ENCODE data around the gene SSBP3. TPM values are rescaled to one million over a fixed set of nuclear protein-coding genes. Genes with fewer than 3 reads are reported as not detected.

SSBP3 gene
- total RNA-seq, 1 experiment from 2014 or later: 115 TPM

DNA sequence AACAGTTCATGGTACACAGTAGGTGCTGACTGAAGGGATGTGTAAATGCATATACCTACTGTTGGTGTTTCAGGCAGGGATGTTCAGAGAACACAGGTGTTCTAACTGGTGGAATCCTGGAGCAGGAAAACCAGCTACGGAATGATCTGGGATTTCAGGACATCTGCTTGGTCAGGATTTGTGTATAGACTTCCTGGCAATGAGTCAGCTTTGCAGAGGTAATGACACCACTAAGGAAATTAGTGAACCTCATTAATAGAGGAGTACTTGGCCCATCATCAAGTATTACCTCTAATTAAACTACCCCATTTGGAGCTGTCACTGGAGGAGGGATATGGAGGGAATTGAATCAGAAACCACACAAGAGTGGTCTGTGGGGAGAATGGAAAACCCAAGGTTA lies 198.9 kb downstream of the SSBP3 start:
- no peak for ATAC-seq
- DNase-seq (ENCODE audit: low spot score): no peak
- Mint-ChIP-seq H3K27ac (no peak overlapping the region), H3K4me3 (no peak overlapping the region), H3K36me3 (peaks cover 71% of the 10 kb centered on the region), H3K27me3 (ENCODE audit: low read depth) (no peaks in the 10 kb centered on the region), H3K9me3 (no peaks in the 10 kb centered on the region), H3K4me1 (no peaks in the 10 kb centered on the region)
- ChIA-PET CTCF (interaction anchor here (0.7 kb wide), 1 partner anchor 26 kb away, joined by 3 read pairs; no protein-coding TSS in a partner anchor), POLR2A (no interaction called here)
- TF ChIP-seq, protein P1, sequence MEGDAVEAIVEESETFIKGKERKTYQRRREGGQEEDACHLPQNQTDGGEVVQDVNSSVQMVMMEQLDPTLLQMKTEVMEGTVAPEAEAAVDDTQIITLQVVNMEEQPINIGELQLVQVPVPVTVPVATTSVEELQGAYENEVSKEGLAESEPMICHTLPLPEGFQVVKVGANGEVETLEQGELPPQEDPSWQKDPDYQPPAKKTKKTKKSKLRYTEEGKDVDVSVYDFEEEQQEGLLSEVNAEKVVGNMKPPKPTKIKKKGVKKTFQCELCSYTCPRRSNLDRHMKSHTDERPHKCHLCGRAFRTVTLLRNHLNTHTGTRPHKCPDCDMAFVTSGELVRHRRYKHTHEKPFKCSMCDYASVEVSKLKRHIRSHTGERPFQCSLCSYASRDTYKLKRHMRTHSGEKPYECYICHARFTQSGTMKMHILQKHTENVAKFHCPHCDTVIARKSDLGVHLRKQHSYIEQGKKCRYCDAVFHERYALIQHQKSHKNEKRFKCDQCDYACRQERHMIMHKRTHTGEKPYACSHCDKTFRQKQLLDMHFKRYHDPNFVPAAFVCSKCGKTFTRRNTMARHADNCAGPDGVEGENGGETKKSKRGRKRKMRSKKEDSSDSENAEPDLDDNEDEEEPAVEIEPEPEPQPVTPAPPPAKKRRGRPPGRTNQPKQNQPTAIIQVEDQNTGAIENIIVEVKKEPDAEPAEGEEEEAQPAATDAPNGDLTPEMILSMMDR (IDR thresholded peaks at IDR 0.05): no peak
- no peak for TF ChIP-seq GTF2I (CRISPR knock-in tag; conservative IDR thresholded peaks at IDR 0.05)
- TF ChIP-seq, protein P2, sequence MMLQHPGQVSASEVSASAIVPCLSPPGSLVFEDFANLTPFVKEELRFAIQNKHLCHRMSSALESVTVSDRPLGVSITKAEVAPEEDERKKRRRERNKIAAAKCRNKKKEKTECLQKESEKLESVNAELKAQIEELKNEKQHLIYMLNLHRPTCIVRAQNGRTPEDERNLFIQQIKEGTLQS (CRISPR knock-in tag; conservative IDR thresholded peaks at IDR 0.05): no peak

DNA sequence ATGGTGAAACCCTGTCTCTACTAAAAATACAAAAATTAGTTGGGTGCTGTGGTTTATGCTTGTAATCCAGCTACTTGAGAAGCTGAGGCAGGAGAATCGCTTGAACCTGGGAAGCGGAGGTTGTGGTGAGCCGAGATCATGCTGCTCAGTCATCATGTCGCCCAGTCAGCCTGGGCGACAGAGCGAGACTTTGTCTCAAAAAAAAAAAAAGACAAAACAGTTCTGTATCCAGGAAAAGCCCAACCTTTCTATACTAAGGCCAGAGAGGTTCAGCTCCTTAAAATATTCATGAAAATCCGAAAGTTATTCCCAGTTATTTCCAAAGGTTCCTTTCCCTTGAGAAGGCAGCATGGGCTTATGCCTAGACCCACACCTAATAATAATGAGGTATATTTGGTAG lies 202.0 kb downstream of the SSBP3 start:
- H3K27ac Mint-ChIP-seq: no peak overlapping the region
- DNase-seq (ENCODE audit: low spot score) (no peak), ATAC-seq (no peak)
- H3K9me3 Mint-ChIP-seq: no peaks in the 10 kb centered on the region
- H3K4me1 Mint-ChIP-seq: peaks cover 13% of the 10 kb centered on the region
- H3K4me3 Mint-ChIP-seq: no peak overlapping the region
- ChIA-PET POLR2A (interaction anchor here (0.5 kb wide), 1 partner anchor 108 kb away, joined by 4 read pairs; no protein-coding TSS in a partner anchor), CTCF (interaction anchor here (0.8 kb wide), 1 partner anchor 285 kb away, joined by 3 read pairs; no protein-coding TSS in a partner anchor)
- TF ChIP-seq NR1H2 (CRISPR knock-in tag; IDR thresholded peaks at IDR 0.05) (no peak), ZNF317 (CRISPR knock-in tag; IDR thresholded peaks at IDR 0.05; ENCODE audit: borderline replicate concordance, low read depth) (no peak), ELF4 (CRISPR knock-in tag; IDR thresholded peaks at IDR 0.05; ENCODE audit: low read depth) (no peak), SP1 (CRISPR knock-in tag; conservative IDR thresholded peaks at IDR 0.05) (no peak), ZNF121 (CRISPR knock-in tag; IDR thresholded peaks at IDR 0.05) (no peak), KAT7 (CRISPR knock-in tag; IDR thresholded peaks at IDR 0.05; ENCODE audit: borderline replicate concordance) (no peak), IRF2 (CRISPR knock-in tag; IDR thresholded peaks at IDR 0.05; ENCODE audit: borderline replicate concordance, low read depth) (no peak)
- TF ChIP-seq, protein P3, sequence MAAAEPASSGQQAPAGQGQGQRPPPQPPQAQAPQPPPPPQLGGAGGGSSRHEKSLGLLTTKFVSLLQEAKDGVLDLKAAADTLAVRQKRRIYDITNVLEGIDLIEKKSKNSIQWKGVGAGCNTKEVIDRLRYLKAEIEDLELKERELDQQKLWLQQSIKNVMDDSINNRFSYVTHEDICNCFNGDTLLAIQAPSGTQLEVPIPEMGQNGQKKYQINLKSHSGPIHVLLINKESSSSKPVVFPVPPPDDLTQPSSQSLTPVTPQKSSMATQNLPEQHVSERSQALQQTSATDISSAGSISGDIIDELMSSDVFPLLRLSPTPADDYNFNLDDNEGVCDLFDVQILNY (CRISPR knock-in tag; IDR thresholded peaks at IDR 0.05): no peak
- TF ChIP-seq, protein P4, sequence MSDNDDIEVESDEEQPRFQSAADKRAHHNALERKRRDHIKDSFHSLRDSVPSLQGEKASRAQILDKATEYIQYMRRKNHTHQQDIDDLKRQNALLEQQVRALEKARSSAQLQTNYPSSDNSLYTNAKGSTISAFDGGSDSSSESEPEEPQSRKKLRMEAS (CRISPR knock-in tag; IDR thresholded peaks at IDR 0.05): no peak
- TF ChIP-seq, protein P5, sequence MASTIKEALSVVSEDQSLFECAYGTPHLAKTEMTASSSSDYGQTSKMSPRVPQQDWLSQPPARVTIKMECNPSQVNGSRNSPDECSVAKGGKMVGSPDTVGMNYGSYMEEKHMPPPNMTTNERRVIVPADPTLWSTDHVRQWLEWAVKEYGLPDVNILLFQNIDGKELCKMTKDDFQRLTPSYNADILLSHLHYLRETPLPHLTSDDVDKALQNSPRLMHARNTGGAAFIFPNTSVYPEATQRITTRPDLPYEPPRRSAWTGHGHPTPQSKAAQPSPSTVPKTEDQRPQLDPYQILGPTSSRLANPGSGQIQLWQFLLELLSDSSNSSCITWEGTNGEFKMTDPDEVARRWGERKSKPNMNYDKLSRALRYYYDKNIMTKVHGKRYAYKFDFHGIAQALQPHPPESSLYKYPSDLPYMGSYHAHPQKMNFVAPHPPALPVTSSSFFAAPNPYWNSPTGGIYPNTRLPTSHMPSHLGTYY (CRISPR knock-in tag; IDR thresholded peaks at IDR 0.05): no peak
- TF ChIP-seq, protein P6, sequence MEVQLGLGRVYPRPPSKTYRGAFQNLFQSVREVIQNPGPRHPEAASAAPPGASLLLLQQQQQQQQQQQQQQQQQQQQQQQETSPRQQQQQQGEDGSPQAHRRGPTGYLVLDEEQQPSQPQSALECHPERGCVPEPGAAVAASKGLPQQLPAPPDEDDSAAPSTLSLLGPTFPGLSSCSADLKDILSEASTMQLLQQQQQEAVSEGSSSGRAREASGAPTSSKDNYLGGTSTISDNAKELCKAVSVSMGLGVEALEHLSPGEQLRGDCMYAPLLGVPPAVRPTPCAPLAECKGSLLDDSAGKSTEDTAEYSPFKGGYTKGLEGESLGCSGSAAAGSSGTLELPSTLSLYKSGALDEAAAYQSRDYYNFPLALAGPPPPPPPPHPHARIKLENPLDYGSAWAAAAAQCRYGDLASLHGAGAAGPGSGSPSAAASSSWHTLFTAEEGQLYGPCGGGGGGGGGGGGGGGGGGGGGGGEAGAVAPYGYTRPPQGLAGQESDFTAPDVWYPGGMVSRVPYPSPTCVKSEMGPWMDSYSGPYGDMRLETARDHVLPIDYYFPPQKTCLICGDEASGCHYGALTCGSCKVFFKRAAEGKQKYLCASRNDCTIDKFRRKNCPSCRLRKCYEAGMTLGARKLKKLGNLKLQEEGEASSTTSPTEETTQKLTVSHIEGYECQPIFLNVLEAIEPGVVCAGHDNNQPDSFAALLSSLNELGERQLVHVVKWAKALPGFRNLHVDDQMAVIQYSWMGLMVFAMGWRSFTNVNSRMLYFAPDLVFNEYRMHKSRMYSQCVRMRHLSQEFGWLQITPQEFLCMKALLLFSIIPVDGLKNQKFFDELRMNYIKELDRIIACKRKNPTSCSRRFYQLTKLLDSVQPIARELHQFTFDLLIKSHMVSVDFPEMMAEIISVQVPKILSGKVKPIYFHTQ (CRISPR knock-in tag; IDR thresholded peaks at IDR 0.05): no peak
- H3K36me3 Mint-ChIP-seq: peaks cover 44% of the 10 kb centered on the region
- no peaks in the 10 kb centered on the region for H3K27me3 Mint-ChIP-seq (ENCODE audit: low read depth)

DNA sequence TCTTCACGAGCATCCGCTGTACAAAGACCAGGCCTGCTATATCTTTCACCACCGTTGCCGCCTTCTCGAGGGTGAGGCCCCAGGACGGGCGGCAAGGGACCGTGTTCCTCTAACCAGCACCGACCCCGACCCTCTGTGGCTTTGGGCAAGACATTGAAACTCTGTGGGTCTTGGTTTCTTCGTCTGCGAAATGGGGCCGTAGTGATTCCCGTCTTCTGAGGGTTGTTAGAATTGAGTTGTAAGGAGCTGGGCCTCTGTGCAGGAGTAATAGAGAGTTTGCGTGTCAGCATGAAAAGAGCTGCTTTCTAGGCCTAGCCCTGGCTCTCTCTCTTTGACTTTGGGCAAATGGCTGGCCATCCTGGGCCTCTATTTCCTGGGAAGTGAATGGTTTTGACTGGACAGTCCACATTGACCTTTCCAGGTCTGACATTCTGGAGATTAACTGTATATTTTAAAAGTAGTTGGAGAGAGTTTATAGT lies 205.6 kb downstream of the SSBP3 start:
- no peaks in the 10 kb centered on the region for H3K9me3 Mint-ChIP-seq
- peaks cover 16% of the 10 kb centered on the region for H3K36me3 Mint-ChIP-seq
- ATAC-seq: no peak
- H3K4me1 Mint-ChIP-seq: peaks cover 17% of the 10 kb centered on the region
- DNase-seq (ENCODE audit: low spot score): no peak
- H3K27ac Mint-ChIP-seq: peak overlapping the region; percentile 17; the same call in 1 of the 2 replicates
- peak overlapping the region; percentile 86 for H3K4me3 Mint-ChIP-seq
- no peaks in the 10 kb centered on the region for H3K27me3 Mint-ChIP-seq (ENCODE audit: low read depth)
- ChIA-PET POLR2A (interaction anchor here (1.1 to 1.5 kb wide), 2 partner anchors 206 to 207 kb away, joined by 4 to 5 read pairs; partner anchors contain the start of gene SSBP3), CTCF (interaction anchor here (0.6 to 3.5 kb wide), 7 partner anchors 20 to 289 kb away, joined by 3 to 25 read pairs (median 5); no protein-coding TSS in a partner anchor)
- TF ChIP-seq NR3C1 (CRISPR knock-in tag; conservative IDR thresholded peaks at IDR 0.05; ENCODE audit: low read depth) (no peak), ZNF671 (CRISPR knock-in tag; IDR thresholded peaks at IDR 0.05) (no peak), CREM (CRISPR knock-in tag; IDR thresholded peaks at IDR 0.05) (no peak)
- TF ChIP-seq, protein P7, sequence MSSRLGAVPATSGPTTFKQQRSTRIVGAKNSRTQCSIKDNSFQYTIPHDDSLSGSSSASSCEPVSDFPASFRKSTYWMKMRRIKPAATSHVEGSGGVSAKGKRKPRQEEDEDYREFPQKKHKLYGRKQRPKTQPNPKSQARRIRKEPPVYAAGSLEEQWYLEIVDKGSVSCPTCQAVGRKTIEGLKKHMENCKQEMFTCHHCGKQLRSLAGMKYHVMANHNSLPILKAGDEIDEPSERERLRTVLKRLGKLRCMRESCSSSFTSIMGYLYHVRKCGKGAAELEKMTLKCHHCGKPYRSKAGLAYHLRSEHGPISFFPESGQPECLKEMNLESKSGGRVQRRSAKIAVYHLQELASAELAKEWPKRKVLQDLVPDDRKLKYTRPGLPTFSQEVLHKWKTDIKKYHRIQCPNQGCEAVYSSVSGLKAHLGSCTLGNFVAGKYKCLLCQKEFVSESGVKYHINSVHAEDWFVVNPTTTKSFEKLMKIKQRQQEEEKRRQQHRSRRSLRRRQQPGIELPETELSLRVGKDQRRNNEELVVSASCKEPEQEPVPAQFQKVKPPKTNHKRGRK (CRISPR knock-in tag; IDR thresholded peaks at IDR 0.05; ENCODE audit: borderline replicate concordance): no peak
- TF ChIP-seq, protein P8, sequence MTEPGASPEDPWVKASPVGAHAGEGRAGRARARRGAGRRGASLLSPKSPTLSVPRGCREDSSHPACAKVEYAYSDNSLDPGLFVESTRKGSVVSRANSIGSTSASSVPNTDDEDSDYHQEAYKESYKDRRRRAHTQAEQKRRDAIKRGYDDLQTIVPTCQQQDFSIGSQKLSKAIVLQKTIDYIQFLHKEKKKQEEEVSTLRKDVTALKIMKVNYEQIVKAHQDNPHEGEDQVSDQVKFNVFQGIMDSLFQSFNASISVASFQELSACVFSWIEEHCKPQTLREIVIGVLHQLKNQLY (CRISPR knock-in tag; IDR thresholded peaks at IDR 0.05): no peak
- TF ChIP-seq, protein P9, sequence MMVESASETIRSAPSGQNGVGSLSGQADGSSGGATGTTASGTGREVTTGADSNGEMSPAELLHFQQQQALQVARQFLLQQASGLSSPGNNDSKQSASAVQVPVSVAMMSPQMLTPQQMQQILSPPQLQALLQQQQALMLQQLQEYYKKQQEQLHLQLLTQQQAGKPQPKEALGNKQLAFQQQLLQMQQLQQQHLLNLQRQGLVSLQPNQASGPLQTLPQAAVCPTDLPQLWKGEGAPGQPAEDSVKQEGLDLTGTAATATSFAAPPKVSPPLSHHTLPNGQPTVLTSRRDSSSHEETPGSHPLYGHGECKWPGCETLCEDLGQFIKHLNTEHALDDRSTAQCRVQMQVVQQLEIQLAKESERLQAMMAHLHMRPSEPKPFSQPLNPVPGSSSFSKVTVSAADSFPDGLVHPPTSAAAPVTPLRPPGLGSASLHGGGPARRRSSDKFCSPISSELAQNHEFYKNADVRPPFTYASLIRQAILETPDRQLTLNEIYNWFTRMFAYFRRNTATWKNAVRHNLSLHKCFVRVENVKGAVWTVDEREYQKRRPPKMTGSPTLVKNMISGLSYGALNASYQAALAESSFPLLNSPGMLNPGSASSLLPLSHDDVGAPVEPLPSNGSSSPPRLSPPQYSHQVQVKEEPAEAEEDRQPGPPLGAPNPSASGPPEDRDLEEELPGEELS (CRISPR knock-in tag; IDR thresholded peaks at IDR 0.05): no peak

Data from WTC11 (cell line).